ENCODE data around the gene AEBP1.
"Not testable (repeated sequence)": the region's sequence is repeated elsewhere in the genome, so short reads cannot be mapped to it uniquely, and the experiment has no call there.

Gene AEBP1

GRCh38 chr7:44116789-44117666 is 12.9 kb downstream of the AEBP1 start:
- no peak for DNase-seq

- DNase-seq = no peak
These were observed 13.8 kb downstream of the AEBP1 start for GRCh38 chr7:44117801-44118429.

- no peak for DNase-seq
These were observed 15.8 kb downstream of the AEBP1 start for GRCh38 chr7:44119829-44120380.

GRCh38 chr7:44120395-44120794 is 16.2 kb downstream of the AEBP1 start:
- no peak for DNase-seq

GRCh38 chr7:44121761-44122420 is 17.7 kb downstream of the AEBP1 start:
- DNase-seq = no peak

- no peak for DNase-seq
These were observed 18.4 kb downstream of the AEBP1 start for GRCh38 chr7:44122529-44122928.

- peak; percentile 78 to 99 (median 96) for DNase-seq
These were observed 19.3 kb downstream of the AEBP1 start, which contains the start of gene POLD2 for GRCh38 chr7:44123190-44124003. POLD2 (minus strand) TSS chr7:44123548; CDS start chr7:44122053, 1,495 bp downstream.

- no peak for DNase-seq
These were observed 20.7 kb downstream of the AEBP1 start for GRCh38 chr7:44124822-44125202.

- DNase-seq = not testable (repeated sequence)
These were observed 22.4 kb downstream of the AEBP1 start for GRCh38 chr7:44126574-44126973.

GRCh38 chr7:44127161-44127560 is 23.0 kb downstream of the AEBP1 start:
- no peak for DNase-seq

GRCh38 chr7:44128721-44129582 is 24.8 kb downstream of the AEBP1 start:
- DNase-seq = no peak

- DNase-seq = no peak
These were observed 27.3 kb downstream of the AEBP1 start for GRCh38 chr7:44131173-44132029.

GRCh38 chr7:44132039-44132438 is 27.9 kb downstream of the AEBP1 start:
- DNase-seq = no peak

- no peak for DNase-seq
These were observed 29.1 kb downstream of the AEBP1 start for GRCh38 chr7:44133295-44133694.

GRCh38 chr7:44134943-44135628 is 30.9 kb downstream of the AEBP1 start:
- DNase-seq = peak in 8 of 56 donors; percentile 5 to 45 (median 15)

- DNase-seq = no peak
These were observed 32.6 kb downstream of the AEBP1 start for GRCh38 chr7:44136731-44137130.

- DNase-seq = no peak
These were observed 34.6 kb downstream of the AEBP1 start for GRCh38 chr7:44138698-44139097.

GRCh38 chr7:44139311-44140010 is 35.3 kb downstream of the AEBP1 start:
- DNase-seq = no peak

All from nucleus accumbens (tissue), 56 donors.